CD4-positive, alpha-beta T cell treated with Interleukin-1 beta for 1 hour (primary cell): ENCODE data around the gene HOXB8.

Source experiments
- DNase-seq, 2 donors: peaks; one replicate each; pipeline ENCODE4 v3.0.0-alpha.2; 2020 to 2022

Gene HOXB8

DNA sequence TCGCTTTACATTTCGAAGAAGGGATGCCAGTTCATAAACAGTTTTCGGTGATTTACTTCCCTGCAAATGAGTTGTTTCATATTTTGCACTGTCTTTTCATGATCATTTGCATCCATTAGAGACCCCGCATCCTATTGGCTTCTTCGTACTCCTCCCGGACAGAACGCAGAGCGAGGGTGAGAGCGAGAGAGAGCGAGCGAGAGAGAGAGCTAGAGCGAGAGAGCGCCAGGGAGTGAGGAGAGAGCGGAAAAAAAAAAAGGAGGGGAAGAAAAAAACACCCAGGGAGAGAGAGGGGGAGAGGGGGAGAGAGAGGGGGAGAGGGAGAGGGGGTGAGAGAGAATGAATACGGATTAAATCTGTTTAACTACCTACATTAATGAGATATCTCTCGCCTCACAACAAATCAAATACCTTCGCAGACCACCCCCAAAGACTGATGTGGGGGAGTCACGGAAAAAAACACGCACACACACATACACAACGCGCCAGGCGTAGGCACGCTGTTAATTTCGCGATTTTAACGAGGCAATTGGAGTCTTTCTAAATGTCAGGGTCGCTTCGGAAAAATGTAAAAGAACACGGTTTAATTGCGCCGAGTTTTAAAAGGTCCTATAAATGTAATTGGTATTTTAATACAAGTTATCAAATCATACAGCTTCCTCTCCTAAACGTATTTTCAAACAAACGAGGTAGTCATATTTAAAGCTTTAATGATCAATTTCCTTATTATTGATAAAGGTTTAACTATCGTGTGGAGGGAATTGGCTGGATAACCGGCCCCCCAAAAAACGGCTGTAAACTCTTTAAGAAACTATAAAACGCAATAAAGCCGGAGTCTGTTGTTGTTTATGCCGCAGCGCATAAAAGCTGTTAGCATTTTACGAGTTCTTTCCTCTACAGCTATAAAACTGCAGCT, at the start of gene HOXB8:
HOXB8 (minus strand) TSS at position 246 of the 916 bp plus-strand sequence. CDS start 588 bp downstream, outside the sequence.
- no peak for DNase-seq

DNA sequence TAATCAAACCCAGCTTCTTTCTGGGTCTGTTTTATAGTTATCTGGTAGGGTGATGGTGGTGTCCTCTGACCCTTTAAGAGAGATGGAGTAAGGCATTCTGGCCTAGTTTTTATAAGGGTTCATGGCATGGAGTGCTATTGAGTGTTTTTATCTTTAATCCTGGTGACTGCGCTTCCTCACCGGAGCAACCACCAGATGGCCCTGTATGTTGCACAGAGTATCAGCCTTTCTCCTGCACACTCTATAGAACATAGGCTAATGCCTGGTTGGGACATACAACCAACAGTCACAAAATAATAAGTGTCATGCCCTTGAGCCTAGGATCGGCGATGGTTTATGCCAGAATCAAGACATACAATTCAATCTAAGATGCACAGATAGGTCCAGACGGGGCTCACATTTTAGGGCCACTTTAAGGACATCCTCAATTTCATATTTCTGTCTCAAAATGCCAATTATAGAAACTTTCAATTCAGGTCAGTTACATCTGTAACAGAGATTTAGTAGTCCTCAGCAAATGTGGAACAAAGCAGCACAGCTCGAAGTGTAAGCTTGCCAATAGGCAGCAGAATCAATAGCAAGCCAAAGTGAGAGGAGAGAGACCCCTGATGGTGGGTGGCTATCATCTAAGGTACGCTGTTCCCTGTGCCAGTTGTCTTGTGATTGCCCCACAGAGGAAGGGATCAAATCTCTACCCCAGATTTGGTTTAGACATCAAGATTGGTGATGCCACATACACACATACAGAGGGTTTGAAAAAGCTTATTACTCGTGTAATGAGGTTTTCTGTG, 48.2 kb upstream of the HOXB8 start:
- no peak for DNase-seq

DNA sequence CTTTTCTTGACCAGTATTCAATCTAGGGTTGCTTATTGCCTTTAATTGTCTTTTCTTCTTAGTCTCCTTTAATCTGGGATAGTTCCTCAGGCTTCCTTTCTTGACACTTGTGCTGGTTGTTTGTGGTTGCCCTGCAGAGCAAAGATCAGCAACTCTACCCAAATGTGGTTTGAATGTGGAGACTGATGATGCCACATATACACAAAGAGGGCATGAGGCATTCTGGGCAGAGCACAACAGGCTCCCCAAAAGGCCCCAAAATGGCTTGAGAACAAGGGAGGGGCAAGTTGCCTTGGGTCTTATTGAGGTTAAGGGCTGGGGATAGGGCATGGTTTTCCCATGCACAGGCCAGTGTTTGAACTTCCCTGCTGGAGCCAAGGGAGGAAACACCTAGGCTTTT, 40.8 kb upstream of the HOXB8 start:
- DNase-seq = no peak

DNA sequence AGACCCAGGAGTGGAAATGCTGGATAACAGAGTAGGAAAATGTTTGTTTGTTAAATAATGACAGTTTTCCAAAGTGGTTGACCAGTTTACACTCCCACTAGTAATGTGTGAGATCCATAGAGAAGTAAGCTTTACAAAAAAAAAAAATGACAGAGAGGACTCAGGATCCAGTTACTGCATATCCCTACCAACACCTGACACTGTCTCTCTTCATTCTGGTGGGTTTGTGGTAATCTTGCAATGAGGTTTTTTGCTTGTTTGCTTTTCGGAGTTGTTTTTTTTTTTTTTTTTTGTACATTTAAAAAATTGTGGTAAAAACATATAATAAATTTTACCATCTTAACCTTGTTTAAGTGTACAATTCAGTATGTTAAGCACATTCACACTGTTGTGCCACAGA, 34.6 kb upstream of the HOXB8 start:
- no peak for DNase-seq

- DNase-seq = no peak
These were observed 32.8 kb upstream of the HOXB8 start for GRCh38 chr17:48647963-48648245.

GRCh38 chr17:48647103-48647962, 32.2 kb upstream of the HOXB8 start:
- DNase-seq = no peak

DNA sequence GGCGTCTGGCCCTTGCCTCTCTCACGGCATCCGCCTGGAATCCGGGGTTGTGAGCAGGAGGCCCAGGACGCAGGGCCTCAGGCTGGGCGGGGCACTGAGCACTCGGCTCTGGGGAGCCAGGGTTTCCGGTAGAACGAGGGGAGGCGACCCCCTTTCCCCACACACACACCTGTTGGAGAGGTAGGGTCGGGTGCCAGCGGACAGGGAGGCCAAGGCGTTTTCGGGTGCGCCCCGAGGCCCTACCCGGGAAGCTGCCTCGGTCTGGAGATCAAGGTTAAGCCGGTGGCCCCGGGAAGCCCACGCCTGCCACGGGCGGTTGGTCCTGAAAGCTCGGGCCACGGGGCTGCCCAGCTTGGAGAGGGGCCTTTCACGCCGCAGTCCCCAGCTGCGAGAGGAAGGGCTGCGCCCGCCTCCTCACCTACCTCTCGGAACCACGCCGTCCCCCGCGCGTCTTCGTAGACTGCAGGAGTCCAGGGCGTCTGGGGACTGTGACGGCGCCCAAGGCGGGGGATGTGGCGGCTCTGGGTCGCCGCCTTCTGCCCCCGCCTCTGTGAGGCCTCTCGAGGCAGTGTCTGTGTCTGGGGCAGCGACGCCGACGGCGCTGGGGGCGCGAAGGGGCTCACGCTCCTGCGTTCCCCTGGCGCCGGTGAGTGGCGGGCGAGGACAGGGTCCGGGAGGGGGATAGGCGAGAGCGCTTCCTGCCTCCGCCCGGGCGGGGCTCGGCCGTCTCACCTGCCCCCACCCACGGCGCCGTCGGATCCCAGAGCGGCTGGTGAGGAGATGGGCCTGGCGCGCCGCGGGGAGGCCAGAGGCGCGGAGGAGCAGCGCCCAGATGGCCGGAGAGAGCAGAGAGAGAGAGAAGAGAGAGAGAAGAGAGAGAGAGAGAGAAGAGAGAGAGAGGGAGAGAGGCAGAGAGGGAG, 31.4 kb upstream of the HOXB8 start:
- DNase-seq = peak; percentile 30 to 33

DNA sequence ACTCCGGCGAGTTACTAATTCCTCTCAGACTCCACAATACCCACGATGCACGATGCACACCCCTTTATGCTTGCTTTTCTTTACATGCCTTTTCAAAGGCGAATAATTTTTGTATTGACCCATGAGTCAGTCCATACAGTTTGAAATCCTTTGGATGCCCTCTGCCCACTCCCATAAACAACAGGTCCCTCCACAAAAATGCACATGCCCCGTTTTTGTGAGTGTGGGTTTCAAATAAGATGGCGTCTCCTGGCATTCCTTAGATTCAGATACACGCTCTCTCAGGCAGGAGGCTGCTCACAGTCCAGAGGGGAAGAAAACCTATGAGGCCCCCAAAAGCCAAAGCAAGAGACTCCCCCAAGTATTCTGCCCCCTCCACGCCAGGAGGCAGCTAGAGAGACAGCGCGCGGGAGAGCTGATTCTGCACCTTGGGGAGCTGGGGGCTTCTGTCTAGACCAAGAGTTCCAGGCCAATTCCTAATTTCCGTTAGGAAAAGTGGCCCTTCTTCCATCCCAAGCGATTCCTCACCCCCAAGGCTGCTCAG, 30.6 kb upstream of the HOXB8 start:
- DNase-seq = no peak

- no peak for DNase-seq
These were observed 29.9 kb upstream of the HOXB8 start for GRCh38 chr17:48644910-48645557.

- DNase-seq = no peak
These were observed 29.1 kb upstream of the HOXB8 start for GRCh38 chr17:48644159-48644558.

DNA sequence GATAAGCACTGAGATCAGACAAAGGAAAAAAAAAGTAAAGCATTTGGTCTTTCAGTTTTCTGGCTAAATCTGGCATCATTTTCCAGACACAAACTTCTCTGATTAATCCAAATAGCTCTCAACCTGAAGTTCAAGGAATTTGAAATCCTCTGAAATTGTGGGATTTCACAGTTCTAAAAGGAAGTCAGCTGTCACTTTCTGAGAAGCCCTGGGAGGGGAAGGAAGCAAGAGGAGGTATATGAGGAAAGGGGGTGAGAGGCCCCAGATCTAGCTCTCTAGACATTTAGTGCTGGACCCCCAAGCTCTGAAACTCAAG, 28.6 kb upstream of the HOXB8 start:
- no peak for DNase-seq

DNA sequence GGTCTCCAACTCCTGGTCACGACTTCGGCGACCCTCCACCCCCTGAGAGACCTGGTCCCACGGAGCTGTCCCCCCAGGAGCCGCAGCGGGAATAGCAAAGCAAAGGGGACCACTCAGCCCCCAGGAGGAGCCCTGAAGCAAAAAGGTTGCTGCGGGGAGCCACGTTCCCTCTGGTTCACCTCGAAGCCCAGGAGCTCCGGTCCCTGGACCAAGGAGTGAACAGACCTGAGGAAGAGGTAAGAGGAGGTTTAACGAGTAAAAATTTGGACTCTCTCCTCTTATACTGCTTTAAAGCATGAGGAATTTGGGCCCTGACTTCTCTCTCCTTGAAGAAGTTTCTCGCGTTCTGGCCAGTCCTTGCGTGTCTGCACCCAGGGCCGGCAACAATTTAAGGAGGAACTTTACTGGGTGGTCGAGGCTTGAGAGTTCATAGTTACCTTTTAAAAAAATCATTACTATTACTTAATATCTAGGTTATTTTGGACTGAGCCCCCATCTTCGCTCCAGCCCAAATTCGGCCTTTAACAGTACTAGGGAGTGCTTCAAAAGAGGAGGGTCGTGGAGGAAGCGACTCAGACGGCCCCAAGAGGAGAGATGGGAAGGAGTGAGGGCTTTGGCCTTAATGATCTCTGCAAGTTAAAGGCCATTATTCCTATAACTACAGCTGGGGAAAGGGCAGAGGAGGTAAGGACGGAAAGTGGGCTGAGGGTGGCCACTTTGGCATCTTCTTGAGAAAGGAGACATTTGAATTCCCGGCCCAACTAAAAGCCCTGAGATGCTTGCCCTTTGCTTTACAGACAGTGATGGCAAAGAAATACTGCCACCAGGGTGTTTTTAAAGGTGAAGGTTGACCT, 28.0 kb upstream of the HOXB8 start:
- no peak for DNase-seq

GRCh38 chr17:48642059-48642842, 27.2 kb upstream of the HOXB8 start:
- no peak for DNase-seq

- DNase-seq = no peak
These were observed 26.5 kb upstream of the HOXB8 start for GRCh38 chr17:48641541-48642058.

DNA sequence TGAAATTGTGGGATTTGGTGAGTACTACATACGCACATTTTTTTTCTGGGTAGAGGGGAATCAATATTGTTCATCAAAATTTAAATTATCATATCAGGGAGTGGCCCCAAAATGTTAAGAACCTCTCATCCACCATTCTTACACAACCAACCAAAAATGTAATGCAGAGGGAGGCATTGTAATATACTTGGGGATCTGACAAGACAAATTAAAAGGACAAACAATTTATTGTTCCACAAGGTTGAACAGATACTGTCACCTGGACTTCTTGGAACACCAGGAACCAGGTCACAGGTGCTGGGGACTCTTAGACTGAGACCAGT, 25.7 kb upstream of the HOXB8 start:
- no peak for DNase-seq

- no peak for DNase-seq
These were observed 25.1 kb upstream of the HOXB8 start for GRCh38 chr17:48639982-48640857.

GRCh38 chr17:48639136-48639535, 24.0 kb upstream of the HOXB8 start:
- no peak for DNase-seq
